ENCODE data around the gene GPR180.

Gene GPR180

GRCh38 chr13:94674609-94675348 is 73.1 kb downstream of the GPR180 start:
- peak; percentile 23 for DNase-seq (ENCODE audit: insufficient read length, low spot score)
- peak; percentile 97 for FAIRE-seq
- TF ChIP-seq POLR2A (IDR thresholded peaks at IDR 0.05; ENCODE audit: low read depth, low read length) = no peak

GRCh38 chr13:94677799-94678198 is 76.1 kb downstream of the GPR180 start:
- TF ChIP-seq POLR2A (IDR thresholded peaks at IDR 0.05; ENCODE audit: low read depth, low read length) = no peak
- FAIRE-seq (no peak), DNase-seq (ENCODE audit: insufficient read length, low spot score) (no peak)

- FAIRE-seq = no peak
Measured at GRCh38 chr13:94678845-94679244, 77.2 kb downstream of the GPR180 start.

GRCh38 chr13:94679614-94680013 is 78.0 kb downstream of the GPR180 start:
- no peak for FAIRE-seq
- DNase-seq (ENCODE audit: insufficient read length, low spot score) = no peak
- no peak for TF ChIP-seq POLR2A (IDR thresholded peaks at IDR 0.05; ENCODE audit: low read depth, low read length)

More at GRCh38 chr13:94678845-94679244, 77.2 kb downstream of the GPR180 start:
- no peak for TF ChIP-seq POLR2A (IDR thresholded peaks at IDR 0.05; ENCODE audit: low read depth, low read length)
- no peak for DNase-seq (ENCODE audit: insufficient read length, low spot score)

- TF ChIP-seq POLR2A (IDR thresholded peaks at IDR 0.05; ENCODE audit: low read depth, low read length) = no peak
- FAIRE-seq (no peak), DNase-seq (ENCODE audit: insufficient read length, low spot score) (no peak)
Measured at GRCh38 chr13:94682229-94682628, 80.6 kb downstream of the GPR180 start.

GRCh38 chr13:94683409-94683808 is 81.8 kb downstream of the GPR180 start:
- DNase-seq (ENCODE audit: insufficient read length, low spot score) = no peak
- no peak for FAIRE-seq

More at GRCh38 chr13:94683409-94683808, 81.8 kb downstream of the GPR180 start:
- no peak for TF ChIP-seq POLR2A (IDR thresholded peaks at IDR 0.05; ENCODE audit: low read depth, low read length)
